ENCODE results near the gene HIPK1. TPM values are rescaled to one million over a fixed set of nuclear protein-coding genes. Genes with fewer than 3 reads are reported as not detected.

The HIPK1 gene
- total and polyA plus RNA-seq, 7 donors = 13.8 to 57.1 (median 47.2) TPM

DNA sequence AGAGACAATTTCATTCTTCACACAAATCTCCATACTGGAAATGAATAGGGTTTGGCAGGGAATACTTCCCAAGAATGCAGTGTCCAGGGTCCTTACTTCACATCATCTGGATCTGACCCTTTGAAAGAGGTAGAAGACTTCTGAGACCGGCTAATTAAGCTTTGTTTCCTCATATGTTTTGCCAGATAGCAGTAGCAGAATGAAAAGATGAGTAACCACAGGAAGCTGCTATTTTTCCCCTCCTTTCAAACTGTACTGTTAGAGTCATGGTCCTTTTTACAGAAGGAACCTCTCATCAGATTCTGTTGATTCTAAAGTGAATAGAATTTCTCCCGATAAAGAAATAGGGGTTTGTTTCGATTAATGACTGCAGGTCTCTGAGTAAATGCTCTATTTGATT, 48.8 kb downstream of the HIPK1 start:
- Histone ChIP-seq H3K27me3 (no peaks in the 10 kb centered on the region), H3K9me3 (no peaks in the 10 kb centered on the region), H3K36me3 (peaks cover 6 to 20% (median 9%) of the 10 kb centered on the region in 4 donors), H3K27ac (peak overlapping the region in 3 of 4 donors; percentile 90 to 91 (median 90)), H3K4me3 (no peak overlapping the region), H3K4me1 (peaks cover 0 to 75% (median 57%) of the 10 kb centered on the region in 4 donors)
- intact Hi-C loops (cut with DNase I) = loop anchor here (1.0 to 2.0 kb wide), 4 partner anchors 49 to 368 kb away; partner anchors contain the start of genes AP4B1, DCLRE1B and HIPK1
- TF ChIP-seq POLR2A (IDR thresholded peaks at IDR 0.05) (no peak), POLR2AphosphoS5 (IDR thresholded peaks at IDR 0.05) (no peak), EP300 (IDR thresholded peaks at IDR 0.05) (no peak), CTCF (IDR thresholded peaks at IDR 0.05) (no peak)
- WGBS, 2 donors = 76 to 89% methylated on average over 3 of the region's 3 CpGs
- no peak for DNase-seq

GRCh38 chr1:113978863-113979702, 50.0 kb downstream of the HIPK1 start, which contains the start of gene OLFML3:
Gene OLFML3, plus strand, starts transcription at chr1:113979474. Its CDS starts 43 bp downstream, at chr1:113979517.
- WGBS, 2 donors = 24 to 36% methylated on average over 13 of the region's 13 CpGs
- intact Hi-C loops (cut with DNase I) = loop anchor here (1.0 to 2.0 kb wide), 4 partner anchors 50 to 367 kb away; partner anchors contain the start of genes AP4B1, DCLRE1B and HIPK1
- peak within 1 kb of the TSS; percentile 37 to 55 (median 50) for H3K4me3 ChIP-seq

GRCh38 chr1:113980110-113980509, 51.0 kb downstream of the HIPK1 start:
- intact Hi-C loops (cut with DNase I) = loop anchor here (5.0 to 10.0 kb wide), 3 partner anchors 172 to 535 kb away; partner anchors contain the start of genes SYT6 and TRIM33
- peak overlapping the region; percentile 80 to 91 (median 90) for H3K27ac ChIP-seq
- H3K36me3 ChIP-seq = peaks cover 0 to 4% (median 0%) of the 10 kb centered on the region in 4 donors
- H3K9me3 ChIP-seq = no peaks in the 10 kb centered on the region
- peak; percentile 91 for DNase-seq
- H3K4me1 ChIP-seq = peaks cover 0 to 92% (median 77%) of the 10 kb centered on the region in 4 donors
- TF ChIP-seq EP300 (IDR thresholded peaks at IDR 0.05) (no peak), CTCF (IDR thresholded peaks at IDR 0.05) (no peak), POLR2AphosphoS5 (IDR thresholded peaks at IDR 0.05) (peak in 2 of 4 donors; percentile 26 to 41), POLR2A (IDR thresholded peaks at IDR 0.05) (no peak)
- peak overlapping the region; percentile 37 to 55 (median 50) for H3K4me3 ChIP-seq
- 72 to 75% methylated on average over 10 of the region's 10 CpGs for WGBS, 2 donors
- no peaks in the 10 kb centered on the region for H3K27me3 ChIP-seq

More at GRCh38 chr1:113978863-113979702, 50.0 kb downstream of the HIPK1 start, which contains the start of gene OLFML3:
- peak; percentile 96 for DNase-seq
- Histone ChIP-seq H3K9me3 (no peaks in the 10 kb centered on the region), H3K4me1 (peaks cover 0 to 86% (median 69%) of the 10 kb centered on the region in 4 donors), H3K27me3 (no peaks in the 10 kb centered on the region), H3K27ac (peak within 1 kb of the TSS; percentile 80 to 91 (median 90)), H3K36me3 (peaks cover 0 to 9% (median 0%) of the 10 kb centered on the region in 4 donors)
- TF ChIP-seq POLR2A (IDR thresholded peaks at IDR 0.05) = peak; percentile 83 to 94
- peak; percentile 70 to 81 (median 77) for TF ChIP-seq CTCF (IDR thresholded peaks at IDR 0.05)
- TF ChIP-seq POLR2AphosphoS5 (IDR thresholded peaks at IDR 0.05) = peak; percentile 77 to 94 (median 90)
- peak in 3 of 4 donors; percentile 40 to 87 (median 51) for TF ChIP-seq EP300 (IDR thresholded peaks at IDR 0.05)

DNA sequence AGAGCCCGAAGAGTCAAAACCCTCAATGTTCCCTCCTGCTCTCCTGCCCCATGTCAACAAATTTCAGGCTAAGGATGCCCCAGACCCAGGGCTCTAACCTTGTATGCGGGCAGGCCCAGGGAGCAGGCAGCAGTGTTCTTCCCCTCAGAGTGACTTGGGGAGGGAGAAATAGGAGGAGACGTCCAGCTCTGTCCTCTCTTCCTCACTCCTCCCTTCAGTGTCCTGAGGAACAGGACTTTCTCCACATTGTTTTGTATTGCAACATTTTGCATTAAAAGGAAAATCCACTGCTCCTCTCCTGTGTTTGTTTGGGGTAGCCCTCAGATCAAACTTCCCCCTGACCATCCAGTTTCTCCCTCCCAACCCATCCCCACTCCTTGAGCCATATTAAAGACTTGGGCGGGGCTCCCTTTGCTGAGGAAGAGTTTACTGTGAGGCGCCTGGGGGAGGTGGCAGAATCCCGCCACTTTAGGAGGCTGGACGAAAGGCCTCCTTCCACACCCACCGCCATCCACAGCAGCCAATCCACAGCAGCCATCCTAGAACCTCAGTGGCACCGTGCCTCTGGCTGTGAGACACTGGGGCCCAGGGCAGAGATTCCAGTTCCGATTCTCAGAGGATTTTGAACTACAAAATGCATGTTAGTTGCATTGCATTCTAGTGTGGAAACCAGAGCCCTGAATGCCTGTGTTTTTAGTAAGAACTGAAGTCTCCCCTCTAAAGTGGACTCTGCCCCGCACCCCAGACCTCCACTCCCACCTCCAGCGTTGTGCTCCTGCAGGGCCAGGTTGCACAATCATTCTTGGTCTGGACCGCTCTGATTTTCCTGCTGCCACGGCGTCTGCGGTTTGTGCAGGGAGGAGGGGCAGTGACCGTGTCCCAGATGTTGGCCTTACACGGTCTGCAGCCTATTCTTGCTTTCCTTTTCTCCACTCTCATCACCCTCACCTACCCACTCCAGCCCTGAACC, 53.1 kb downstream of the HIPK1 start:
- peaks cover 0 to 77% (median 62%) of the 10 kb centered on the region in 4 donors for H3K4me1 ChIP-seq
- H3K36me3 ChIP-seq = no peaks in the 10 kb centered on the region
- H3K27me3 ChIP-seq = no peaks in the 10 kb centered on the region
- H3K27ac ChIP-seq = peak overlapping the region; percentile 80 to 91 (median 90)
- intact Hi-C loops (cut with DNase I) = loop anchor here (2.0 to 10.0 kb wide), 4 partner anchors 113 to 533 kb away; partner anchors contain the start of genes SYT6 and TRIM33
- peak overlapping the region; percentile 11 to 55 (median 50) for H3K4me3 ChIP-seq
- TF ChIP-seq POLR2AphosphoS5 (IDR thresholded peaks at IDR 0.05) (peak; percentile 42 to 73 (median 70)), EP300 (IDR thresholded peaks at IDR 0.05) (no peak)
- H3K9me3 ChIP-seq = no peaks in the 10 kb centered on the region
- peak; percentile 93 for DNase-seq
- 36 to 43% methylated on average over 18 of the region's 18 CpGs for whole genome bisulfite sequencing, 2 donors

Measured in sigmoid colon (tissue), 7 donors.